ENCODE measurements around the gene ING3. TPM values are rescaled to one million over a fixed set of nuclear protein-coding genes. Genes with fewer than 3 reads are reported as not detected.
"Not testable (repeated sequence)": the region's sequence is repeated elsewhere in the genome, so short reads cannot be mapped to it uniquely, and the experiment has no call there.

ING3 gene
- total RNA-seq, 8 experiments from 2014 or later: 9.2 to 30.6 (median 15.8) TPM

DNA sequence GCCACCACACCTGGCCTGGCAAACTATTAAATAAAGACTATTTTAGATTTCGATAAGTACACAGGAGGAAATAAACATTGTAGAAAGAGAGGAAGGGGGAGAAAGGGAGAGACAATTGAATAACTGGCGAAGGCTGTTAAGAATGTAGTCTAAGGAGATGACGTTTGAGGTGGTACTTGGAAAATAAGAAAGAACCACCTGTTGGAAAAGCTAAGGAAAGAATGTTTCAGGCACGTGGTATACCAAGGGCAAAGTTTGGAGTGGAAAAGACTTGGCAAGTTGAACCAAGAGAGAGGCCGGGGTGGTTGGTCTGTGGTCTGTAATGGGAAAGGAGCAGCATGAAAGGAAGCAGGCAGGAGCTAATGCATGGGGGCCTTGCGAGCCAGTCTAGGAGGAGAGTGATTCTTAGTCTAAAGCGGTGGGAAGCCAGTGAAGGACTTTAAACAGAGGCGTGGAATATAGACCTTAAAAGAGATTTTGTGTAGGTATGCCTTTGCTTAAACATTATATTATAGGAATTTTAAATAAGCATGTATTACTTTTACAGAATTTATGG lies 9.4 kb downstream of the ING3 start:
- 91 to 100% (median 97%) methylated on average over 1 to 8 of the region's 8 CpGs for WGBS, 10 experiments
- no peak overlapping the region for H3K27ac ChIP-seq
- H3K4me1 ChIP-seq (replicated peaks in 1 of 2): no peaks in the 10 kb centered on the region
- H3K4me3 ChIP-seq: no peak overlapping the region
- ATAC-seq (replicated peaks in 6 of 8): no peak
- in situ Hi-C loops (cut with MboI; ENCODE audit: low pct_unique_long_range_greater_than_20kb in 2 of 9, low sequenced_read_pairs in 9 of 9, unreplicated experiment in 9 of 9): no loop called here

DNA sequence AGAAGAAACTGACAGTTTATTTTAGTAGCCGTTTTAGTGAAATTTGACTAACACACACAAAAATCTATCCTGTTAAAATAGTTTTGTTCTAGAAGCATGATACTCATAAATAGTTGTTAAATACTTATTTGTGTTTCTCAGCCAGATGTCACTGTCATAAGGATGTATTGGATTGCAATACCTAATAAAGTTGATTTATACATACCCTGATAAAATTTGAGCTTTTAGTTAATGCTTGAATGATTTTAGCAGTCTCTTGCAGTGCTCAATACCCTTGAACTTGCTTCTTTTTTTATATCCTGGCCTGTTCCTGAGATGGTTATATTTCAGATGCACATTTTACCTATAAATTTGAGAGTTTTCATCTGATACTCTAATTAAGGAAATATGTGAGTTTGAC lies 10.1 kb downstream of the ING3 start:
- in situ Hi-C loops (cut with MboI; ENCODE audit: low pct_unique_long_range_greater_than_20kb in 2 of 9, low sequenced_read_pairs in 9 of 9, unreplicated experiment in 9 of 9): no loop called here
- no peak overlapping the region for H3K4me3 ChIP-seq
- no peak for ATAC-seq (replicated peaks in 6 of 8)
- H3K27ac ChIP-seq: no peak overlapping the region
- WGBS, 10 experiments: 86 to 100% (median 100%) methylated on average over 1 of the region's 1 CpG; no CpG with 5 or more reads in 1 of the 10 experiments
- no peaks in the 10 kb centered on the region for H3K4me1 ChIP-seq (replicated peaks in 1 of 2)

DNA sequence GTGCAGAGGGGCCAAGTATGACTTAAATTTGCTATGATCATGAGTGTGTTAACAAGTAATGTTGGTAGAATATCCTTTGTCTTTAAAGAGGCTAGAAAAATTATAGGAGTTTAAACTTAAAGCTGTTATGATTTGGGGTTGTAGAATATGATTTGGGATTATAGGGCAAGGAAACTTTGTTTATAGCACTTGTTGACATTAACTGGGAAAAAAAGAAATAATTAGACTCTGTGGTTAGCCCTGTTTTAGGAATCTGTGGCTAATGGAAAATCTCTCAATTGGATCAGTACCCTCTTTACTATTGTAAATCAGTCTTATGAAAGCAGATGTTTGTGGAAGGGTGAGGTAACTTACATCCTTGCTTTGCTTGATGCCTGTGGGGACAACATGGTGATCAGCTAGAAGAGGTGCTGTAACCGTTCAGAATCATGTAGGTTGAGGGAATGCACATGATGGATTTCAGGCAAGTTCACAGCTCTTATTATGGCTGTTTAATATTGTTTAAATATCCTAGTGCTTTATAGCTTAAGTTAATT lies 11.1 kb downstream of the ING3 start:
- Histone ChIP-seq H3K4me1 (replicated peaks in 1 of 2) (no peaks in the 10 kb centered on the region), H3K4me3 (no peak overlapping the region), H3K27ac (no peak overlapping the region)
- in situ Hi-C loops (cut with MboI; ENCODE audit: low pct_unique_long_range_greater_than_20kb in 2 of 9, low sequenced_read_pairs in 9 of 9, unreplicated experiment in 9 of 9): no loop called here
- no peak for ATAC-seq (replicated peaks in 6 of 8)
- WGBS, 10 experiments: 60 to 100% (median 81%) methylated on average over 1 of the region's 1 CpG; no CpG with 5 or more reads in 4 of the 10 experiments

DNA sequence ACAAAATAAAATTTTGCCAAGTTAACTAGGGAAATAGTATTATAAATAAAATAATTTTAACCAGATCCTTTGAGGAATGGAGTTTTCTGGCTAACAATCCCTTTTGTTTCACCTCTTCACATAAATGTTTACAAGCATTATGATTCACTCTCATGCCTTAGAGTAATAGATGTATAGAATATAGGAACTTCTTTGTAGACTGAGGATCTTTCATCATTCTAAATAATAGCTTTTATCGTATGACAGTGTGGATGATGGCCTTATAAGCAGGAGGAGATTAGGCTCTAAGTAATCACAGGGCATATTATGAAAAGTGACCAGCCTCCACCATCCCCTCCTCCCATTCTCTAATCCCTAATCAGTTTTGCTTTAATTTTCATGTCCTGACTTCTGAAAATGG lies 13.5 kb downstream of the ING3 start:
- H3K4me3 ChIP-seq: no peak overlapping the region
- WGBS, 10 experiments: 86 to 100% (median 100%) methylated on average over 1 of the region's 1 CpG; no CpG with 5 or more reads in 2 of the 10 experiments
- H3K4me1 ChIP-seq (replicated peaks in 1 of 2): no peaks in the 10 kb centered on the region
- ATAC-seq (replicated peaks in 6 of 8): no peak
- no peak overlapping the region for H3K27ac ChIP-seq
- in situ Hi-C loops (cut with MboI; ENCODE audit: low pct_unique_long_range_greater_than_20kb in 2 of 9, low sequenced_read_pairs in 9 of 9, unreplicated experiment in 9 of 9): no loop called here

DNA sequence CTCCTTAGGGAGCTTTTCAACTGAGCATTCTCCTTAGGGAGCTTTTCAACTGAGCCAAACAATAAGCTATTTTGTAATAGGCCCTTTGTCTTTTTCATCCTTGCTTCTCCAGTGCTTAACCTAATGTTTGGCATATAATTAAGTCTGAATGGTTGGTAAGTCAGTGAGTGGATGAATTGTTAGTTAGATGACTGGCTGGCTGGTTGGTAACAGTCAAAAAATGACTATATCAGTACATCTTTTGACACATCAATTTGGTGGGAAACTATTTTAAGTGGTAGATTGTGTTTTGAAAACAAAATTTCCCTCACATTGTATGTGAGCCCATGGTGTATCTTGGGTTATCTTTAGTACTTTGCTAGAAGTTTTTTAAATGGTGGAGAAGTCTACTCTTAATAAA lies 16.4 kb downstream of the ING3 start:
- in situ Hi-C loops (cut with MboI; ENCODE audit: low pct_unique_long_range_greater_than_20kb in 2 of 9, low sequenced_read_pairs in 9 of 9, unreplicated experiment in 9 of 9): no loop called here
- H3K27ac ChIP-seq: no peak overlapping the region
- no peaks in the 10 kb centered on the region for H3K4me1 ChIP-seq (replicated peaks in 1 of 2)
- no peak for ATAC-seq (replicated peaks in 6 of 8)
- no peak overlapping the region for H3K4me3 ChIP-seq

DNA sequence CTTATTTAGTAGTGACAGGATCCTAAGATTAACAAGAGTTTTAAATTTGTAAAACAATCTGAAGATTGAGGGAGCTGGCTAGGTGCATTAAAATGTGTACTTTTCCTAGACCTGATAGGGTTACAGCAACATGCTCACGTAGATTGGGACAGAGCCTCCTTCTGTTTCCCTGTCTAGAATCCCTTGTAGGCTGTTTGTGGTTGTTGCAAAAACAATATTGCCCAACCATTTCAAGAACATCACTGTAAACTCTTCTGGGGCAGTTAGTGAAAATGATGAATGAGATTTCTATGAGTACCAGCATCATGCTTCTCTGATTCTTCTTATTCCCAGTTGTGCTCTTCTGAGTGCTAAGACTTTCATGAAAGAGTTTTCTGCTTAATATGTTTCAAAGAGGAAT lies 23.3 kb downstream of the ING3 start:
- WGBS, 10 experiments: 83 to 100% (median 100%) methylated on average over 1 of the region's 1 CpG; no CpG with 5 or more reads in 4 of the 10 experiments

DNA sequence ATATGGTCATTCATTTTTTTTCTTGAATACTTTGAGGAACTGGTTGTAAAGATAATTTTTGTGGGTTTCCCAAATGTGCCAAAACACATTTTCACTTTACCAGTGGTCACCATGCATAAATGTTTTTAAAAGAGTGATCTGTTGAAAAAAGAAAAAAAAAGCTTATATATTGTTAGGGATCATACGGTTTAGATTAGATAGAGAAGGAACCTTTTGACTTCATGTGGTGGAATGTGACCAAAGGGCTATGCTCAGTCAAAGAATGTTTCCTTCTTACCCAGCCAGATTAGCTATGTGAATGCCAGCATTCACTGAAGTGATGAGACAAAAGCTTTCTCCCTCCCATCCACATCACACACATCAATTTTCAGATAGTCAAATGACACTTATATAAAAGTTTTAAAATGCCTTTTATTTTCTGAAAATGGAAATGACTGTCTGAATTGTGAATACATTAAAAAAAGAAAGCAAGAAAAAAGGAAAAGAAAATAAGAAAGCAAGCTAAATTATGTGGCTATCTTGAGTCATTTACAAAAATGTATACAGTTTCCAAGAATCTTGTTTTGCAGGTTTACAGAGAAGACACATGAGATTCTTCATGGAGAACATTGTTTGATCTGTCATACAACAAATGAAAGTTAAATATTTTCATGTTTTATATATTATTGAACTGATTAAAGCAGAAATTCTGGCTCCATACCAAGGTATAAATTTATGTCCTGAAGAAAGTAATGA lies 29.4 kb downstream of the ING3 start:
- 0 to 80% (median 27%) methylated on average over 1 of the region's 1 CpG; no CpG with 5 or more reads in 1 of the 10 experiments for WGBS, 10 experiments
- in situ Hi-C loops (cut with MboI; ENCODE audit: low pct_unique_long_range_greater_than_20kb in 2 of 9, low sequenced_read_pairs in 9 of 9, unreplicated experiment in 9 of 9): loop anchor here in 3 of 9 experiments (10.0 to 25.0 kb wide), 3 partner anchors 107 to 357 kb away; partner anchors contain the start of gene WNT16 (in 1 of the 3)
- Histone ChIP-seq H3K4me3 (no peak overlapping the region), H3K4me1 (replicated peaks in 1 of 2) (no peaks in the 10 kb centered on the region), H3K27ac (no peak overlapping the region)
- no peak for ATAC-seq (replicated peaks in 6 of 8)

More for the DNA sequence above, 23.3 kb downstream of the ING3 start:
- no peak for ATAC-seq (replicated peaks in 6 of 8)
- H3K27ac ChIP-seq: no peak overlapping the region
- no peaks in the 10 kb centered on the region for H3K4me1 ChIP-seq (replicated peaks in 1 of 2)
- in situ Hi-C loops (cut with MboI; ENCODE audit: low pct_unique_long_range_greater_than_20kb in 2 of 9, low sequenced_read_pairs in 9 of 9, unreplicated experiment in 9 of 9): no loop called here
- H3K4me3 ChIP-seq: no peak overlapping the region

DNA sequence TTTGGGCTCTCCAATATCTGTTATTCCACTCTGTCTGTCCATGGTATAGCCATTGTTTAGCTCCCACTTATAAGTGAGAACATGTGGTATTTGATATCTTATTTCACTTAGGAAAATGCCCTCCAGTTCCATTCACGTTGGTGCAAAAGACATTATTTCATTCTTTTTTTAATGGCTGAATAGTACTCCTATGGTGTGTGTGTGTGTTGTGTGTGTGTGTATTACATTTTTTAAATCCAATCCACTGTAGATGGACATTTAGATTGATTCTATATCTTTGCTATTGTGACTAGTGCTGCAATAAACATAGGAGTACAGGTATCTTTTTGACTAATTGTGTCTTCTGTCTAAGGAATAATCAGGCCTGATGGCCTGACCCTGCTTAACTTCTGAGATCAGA lies 30.5 kb downstream of the ING3 start:
- WGBS, 10 experiments: 60 to 100% (median 94%) methylated on average over 1 of the region's 1 CpG; no CpG with 5 or more reads in 2 of the 10 experiments
- Histone ChIP-seq H3K4me1 (replicated peaks in 1 of 2) (no peaks in the 10 kb centered on the region), H3K4me3 (no peak overlapping the region), H3K27ac (no peak overlapping the region)
- ATAC-seq (replicated peaks in 6 of 8): no peak
- in situ Hi-C loops (cut with MboI; ENCODE audit: low pct_unique_long_range_greater_than_20kb in 2 of 9, low sequenced_read_pairs in 9 of 9, unreplicated experiment in 9 of 9): loop anchor here in 3 of 9 experiments (10.0 to 25.0 kb wide), 3 partner anchors 106 to 356 kb away; partner anchors contain the start of gene WNT16 (in 1 of the 3)

DNA sequence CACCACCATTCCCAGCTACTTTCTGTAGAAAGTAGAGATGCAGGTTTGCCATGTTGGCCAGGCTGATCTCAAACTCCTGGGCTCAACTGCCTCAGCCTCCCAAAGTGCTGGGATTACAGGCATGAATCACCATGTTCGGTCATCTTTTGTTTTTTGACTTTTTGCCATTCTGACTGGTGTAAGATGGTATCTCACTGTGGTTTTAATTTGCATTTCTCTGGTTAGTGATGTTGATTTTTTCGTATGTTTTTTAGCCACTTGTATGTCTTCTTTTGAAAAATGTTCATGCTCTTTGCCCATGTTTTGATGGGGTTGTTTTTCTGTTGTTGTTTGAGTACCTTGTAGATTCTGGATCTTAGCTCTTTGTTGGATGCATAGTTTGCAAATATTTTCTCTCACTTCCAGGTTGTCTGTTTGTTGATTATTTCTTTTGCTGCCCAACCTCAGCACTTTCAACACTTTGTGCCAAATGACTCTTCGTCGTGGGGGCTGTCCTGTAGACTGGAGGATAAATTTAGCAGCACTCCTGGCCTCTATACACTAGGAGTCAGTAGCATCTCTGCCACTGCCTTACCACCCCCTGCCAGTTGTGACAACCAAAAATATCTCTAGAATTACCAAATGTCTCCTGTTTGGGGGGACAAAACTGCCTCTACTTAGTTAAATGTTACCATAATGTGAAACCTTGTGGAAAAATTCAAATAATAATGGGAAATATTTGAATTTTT lies 31.5 kb downstream of the ING3 start:
- peak in 2 of 8 experiments; percentile 84 to 91 for ATAC-seq (replicated peaks in 6 of 8)
- in situ Hi-C loops (cut with MboI; ENCODE audit: low pct_unique_long_range_greater_than_20kb in 2 of 9, low sequenced_read_pairs in 9 of 9, unreplicated experiment in 9 of 9): loop anchor here in 3 of 9 experiments (10.0 to 25.0 kb wide), 3 partner anchors 105 to 355 kb away; partner anchors contain the start of gene WNT16 (in 1 of the 3)
- 15 to 92% (median 47%) methylated on average over 1 to 4 of the region's 4 CpGs for WGBS, 10 experiments
- Histone ChIP-seq H3K4me1 (replicated peaks in 1 of 2) (no peaks in the 10 kb centered on the region), H3K4me3 (no peak overlapping the region), H3K27ac (no peak overlapping the region)

DNA sequence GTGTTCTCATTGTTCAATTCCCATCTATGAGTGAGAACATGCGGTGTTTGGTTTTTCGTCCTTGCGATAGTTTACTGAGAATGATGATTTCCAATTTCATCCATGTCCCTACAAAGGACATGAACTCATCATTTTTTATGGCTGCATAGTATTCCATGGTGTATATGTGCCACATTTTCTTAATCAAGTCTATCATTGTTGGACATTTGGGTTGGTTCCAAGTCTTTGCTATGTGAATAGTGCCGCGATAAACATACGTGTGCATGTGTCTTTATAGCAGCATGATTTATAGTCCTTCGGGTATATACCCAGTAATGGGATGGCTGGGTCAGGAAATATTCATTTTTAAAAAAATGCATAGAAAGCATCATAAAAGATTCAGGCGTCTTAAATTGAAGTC lies 33.0 kb downstream of the ING3 start:
- not testable (repeated sequence) for ATAC-seq (replicated peaks in 6 of 8); H3K4me1 ChIP-seq (replicated peaks in 1 of 2); H3K4me3 ChIP-seq; H3K27ac ChIP-seq
- in situ Hi-C loops (cut with MboI; ENCODE audit: low pct_unique_long_range_greater_than_20kb in 2 of 9, low sequenced_read_pairs in 9 of 9, unreplicated experiment in 9 of 9): loop anchor here in 3 of 9 experiments (10.0 to 25.0 kb wide), 3 partner anchors 104 to 354 kb away; partner anchors contain the start of gene WNT16 (in 1 of the 3)
- 76 to 100% (median 100%) methylated on average over 1 to 5 of the region's 8 CpGs; no CpG with 5 or more reads in 2 of the 10 experiments for WGBS, 10 experiments

DNA sequence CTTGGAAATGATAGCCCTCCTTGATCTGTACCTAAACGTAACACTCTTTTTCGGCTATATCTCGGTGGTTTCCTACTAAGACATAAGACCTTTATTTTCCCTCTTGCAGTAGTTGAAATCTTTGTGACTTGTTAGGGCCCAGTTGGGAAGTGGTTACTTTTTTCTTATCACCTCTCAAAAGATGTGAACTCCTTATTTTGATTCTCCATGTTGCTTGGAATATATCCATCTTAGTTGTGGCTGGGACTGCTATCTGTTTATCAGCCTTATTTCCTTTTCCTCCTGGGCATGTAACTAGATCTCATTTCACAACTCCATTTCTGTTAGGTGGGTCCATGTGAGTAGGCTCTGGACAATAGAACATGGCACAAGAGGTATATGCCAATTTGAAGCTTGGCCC lies 33.8 kb downstream of the ING3 start:
- Histone ChIP-seq H3K4me1 (replicated peaks in 1 of 2) (no peaks in the 10 kb centered on the region), H3K4me3 (no peak overlapping the region), H3K27ac (no peak overlapping the region)
- no peak for ATAC-seq (replicated peaks in 6 of 8)
- WGBS, 10 experiments: 93 to 100% (median 98%) methylated on average over 3 of the region's 3 CpGs; no CpG with 5 or more reads in 1 of the 10 experiments
- in situ Hi-C loops (cut with MboI; ENCODE audit: low pct_unique_long_range_greater_than_20kb in 2 of 9, low sequenced_read_pairs in 9 of 9, unreplicated experiment in 9 of 9): loop anchor here in 3 of 9 experiments (10.0 to 25.0 kb wide), 3 partner anchors 103 to 353 kb away; partner anchors contain the start of gene WNT16 (in 1 of the 3)

DNA sequence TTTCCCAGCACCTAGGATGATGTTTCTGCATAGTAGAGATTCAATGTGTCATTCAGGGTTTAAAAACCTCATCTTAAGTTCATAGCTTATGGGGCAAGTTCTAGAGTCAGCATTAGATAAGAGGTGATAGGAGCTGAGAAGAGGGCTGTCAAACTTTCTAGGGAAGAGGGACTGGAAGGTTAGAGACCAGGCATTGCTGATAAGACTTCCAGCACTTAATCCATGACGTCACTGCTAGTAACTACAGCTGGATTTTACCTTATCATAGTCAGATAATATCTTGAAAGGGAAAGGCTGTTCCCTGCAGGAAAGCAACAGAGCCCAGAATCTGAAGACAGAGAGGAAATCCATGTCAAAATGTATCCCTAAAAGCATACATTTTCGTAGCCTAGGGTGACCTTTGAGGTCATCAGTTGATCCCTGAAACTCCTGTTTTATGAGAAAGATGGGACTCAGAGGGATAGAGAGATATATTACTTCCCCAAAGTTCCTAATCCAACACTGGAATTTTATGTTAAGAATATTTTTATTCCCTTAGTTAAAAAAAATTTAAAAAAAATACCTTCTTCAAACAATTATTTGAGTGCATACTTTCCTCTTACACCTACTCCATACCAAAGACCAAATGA lies 34.7 kb downstream of the ING3 start:
- Histone ChIP-seq H3K4me1 (replicated peaks in 1 of 2) (no peaks in the 10 kb centered on the region), H3K4me3 (no peak overlapping the region), H3K27ac (no peak overlapping the region)
- no peak for ATAC-seq (replicated peaks in 6 of 8)
- in situ Hi-C loops (cut with MboI; ENCODE audit: low pct_unique_long_range_greater_than_20kb in 2 of 9, low sequenced_read_pairs in 9 of 9, unreplicated experiment in 9 of 9): loop anchor here in 3 of 9 experiments (10.0 to 25.0 kb wide), 3 partner anchors 102 to 352 kb away; partner anchors contain the start of gene WNT16 (in 1 of the 3)
- 0 to 83% (median 43%) methylated on average over 1 to 2 of the region's 2 CpGs; no CpG with 5 or more reads in 2 of the 10 experiments for WGBS, 10 experiments

Measured in motor neuron (in vitro differentiated cells).